ENCODE data around the gene C11orf86. TPM values are rescaled to one million over a fixed set of nuclear protein-coding genes. Genes with fewer than 3 reads are reported as not detected.

The C11orf86 gene
- total and polyA plus RNA-seq, 2 donors (not counting 3 experiments of a cell fraction or from before 2014, with no cell fraction given) = not detected

DNA sequence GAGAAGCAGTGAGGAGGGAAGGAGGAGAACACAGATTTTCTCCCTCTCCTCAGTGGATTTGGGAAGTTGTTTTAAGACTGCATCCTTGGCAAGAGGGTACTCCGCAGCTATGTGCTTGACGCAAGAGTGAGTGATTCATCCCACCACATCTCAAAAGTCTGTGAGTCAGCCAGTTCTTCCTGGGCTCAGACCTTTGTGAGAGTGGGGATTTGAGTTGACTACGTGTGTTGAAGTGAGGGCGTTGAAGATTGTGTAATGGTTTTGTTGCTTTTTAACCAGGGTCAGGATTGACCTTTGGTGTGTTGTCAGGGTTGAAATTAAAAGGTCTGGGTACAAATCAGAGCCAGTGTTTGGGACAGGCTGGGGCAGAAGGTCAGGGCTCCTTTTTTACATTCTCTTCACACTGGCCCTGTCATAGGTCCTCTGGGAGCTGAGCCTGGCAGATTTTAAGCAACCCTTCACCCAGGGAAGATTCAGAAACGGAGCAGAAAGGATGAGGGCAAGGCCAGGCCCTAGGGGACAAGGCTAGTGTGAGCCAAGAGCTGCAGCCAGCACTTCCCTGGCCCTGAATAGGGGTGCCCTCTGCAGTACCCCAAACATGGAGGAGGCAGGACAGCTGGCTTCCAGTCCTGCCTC, 4.2 kb upstream of the C11orf86 start:
- peak; percentile 86 for FAIRE-seq
- peak overlapping the region; percentile 14 for H2AFZ ChIP-seq (ENCODE audit: low read depth, low read length)
- no peak overlapping the region for H3K4me2 ChIP-seq (ENCODE audit: insufficient read depth, low read length)
- CTCF ChIA-PET = interaction anchor here (1.7 kb wide), 1 partner anchor 12 kb away, joined by 4 read pairs; the partner anchor contains the start of gene PC
- no peaks in the 10 kb centered on the region for H3K27me3 ChIP-seq (ENCODE audit: control insufficient read depth in 2 of 2, insufficient read depth in 2 of 2, low read length in 2 of 2)
- no peak overlapping the region for H3K4me3 ChIP-seq (replicated peaks in 1 of 3; ENCODE audit: insufficient read depth in 1 of 3, low read depth in 1 of 3, low read length in 3 of 3)
- no peaks in the 10 kb centered on the region for H3K9me3 ChIP-seq (replicated peaks; ENCODE audit: control insufficient read depth, insufficient read depth, low read length)
- intact Hi-C loops (cut with micrococcal nuclease) (no loop called here), dilution Hi-C loops (cut with MboI; ENCODE audit: extremely low pct_ligation_motif_present, low sequenced_read_pairs) (no loop called here)
- peak; percentile 97 for TF ChIP-seq FOS (IDR thresholded peaks at IDR 0.05; ENCODE audit: borderline replicate concordance, insufficient read depth, low read length)
- no peak for TF ChIP-seq MYC (IDR thresholded peaks at IDR 0.05; ENCODE audit: low read depth, low read length)
- TF ChIP-seq JUN (IDR thresholded peaks at IDR 0.05; ENCODE audit: borderline replicate concordance, insufficient read depth, insufficient read length, low read depth) = peak; percentile 83
- TF ChIP-seq POLR2AphosphoS5 (IDR thresholded peaks at IDR 0.05; ENCODE audit: insufficient read depth, low read depth, low read length) = peak; percentile 54
- peak overlapping the region; percentile 69 for H3K27ac ChIP-seq (ENCODE audit: insufficient read depth, low read depth, low read length)
- H3K9me1 ChIP-seq (replicated peaks; ENCODE audit: control insufficient read depth, extremely low read depth, insufficient read depth, low read length) = no peaks in the 10 kb centered on the region
- peak; percentile 74 for DNase-seq (ENCODE audit: low read depth, low spot score)
- peaks cover 26% of the 10 kb centered on the region for H3K4me1 ChIP-seq (ENCODE audit: control insufficient read depth, extremely low read depth, insufficient read depth, low read length)
- TSS peak; percentile 94 for BruUV-seq (replicated peaks)
- POLR2A ChIA-PET = no interaction called here
- H3K9ac ChIP-seq (replicated peaks; ENCODE audit: extremely low read depth, insufficient read depth, low read length) = peak overlapping the region; percentile 22
- no peaks in the 10 kb centered on the region for H4K20me1 ChIP-seq (replicated peaks; ENCODE audit: control insufficient read depth, extremely low read depth, insufficient read depth, low read length)
- no peaks in the 10 kb centered on the region for H3K36me3 ChIP-seq (ENCODE audit: control insufficient read depth in 2 of 2, extremely low read depth in 1 of 2, insufficient read depth in 2 of 2, low read length in 2 of 2)
- no peaks in the 10 kb centered on the region for H3K79me2 ChIP-seq (ENCODE audit: control insufficient read depth, insufficient read depth, low read length)

DNA sequence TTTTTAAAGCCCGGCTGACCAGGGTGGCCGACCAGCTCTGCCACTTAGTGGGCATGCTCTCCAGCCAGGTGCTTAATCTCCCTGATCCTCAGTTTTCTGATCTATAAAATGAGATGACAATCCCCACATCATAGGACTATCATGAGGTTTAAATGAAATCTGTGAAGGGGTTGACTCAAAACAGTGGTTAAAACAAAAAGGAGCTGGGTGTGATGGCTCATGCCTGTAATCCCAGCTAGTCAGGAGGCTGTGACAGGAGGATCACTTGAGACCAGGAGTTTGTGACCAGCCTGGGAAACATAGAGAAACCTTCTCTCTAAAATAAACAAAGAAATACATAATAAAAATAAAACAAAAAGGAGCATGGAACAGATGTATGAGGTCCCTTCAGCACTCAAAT, 3.6 kb upstream of the C11orf86 start:
- Histone ChIP-seq H3K4me3 (replicated peaks in 1 of 3; ENCODE audit: insufficient read depth in 1 of 3, low read depth in 1 of 3, low read length in 3 of 3) (no peak overlapping the region), H3K27me3 (ENCODE audit: control insufficient read depth in 2 of 2, insufficient read depth in 2 of 2, low read length in 2 of 2) (no peaks in the 10 kb centered on the region), H3K9ac (replicated peaks; ENCODE audit: extremely low read depth, insufficient read depth, low read length) (peak overlapping the region; percentile 22), H3K4me2 (ENCODE audit: insufficient read depth, low read length) (no peak overlapping the region), H2AFZ (ENCODE audit: low read depth, low read length) (no peak overlapping the region), H3K9me3 (replicated peaks; ENCODE audit: control insufficient read depth, insufficient read depth, low read length) (no peaks in the 10 kb centered on the region), H3K79me2 (ENCODE audit: control insufficient read depth, insufficient read depth, low read length) (no peaks in the 10 kb centered on the region), H3K9me1 (replicated peaks; ENCODE audit: control insufficient read depth, extremely low read depth, insufficient read depth, low read length) (no peaks in the 10 kb centered on the region), H3K36me3 (ENCODE audit: control insufficient read depth in 2 of 2, extremely low read depth in 1 of 2, insufficient read depth in 2 of 2, low read length in 2 of 2) (no peaks in the 10 kb centered on the region), H3K27ac (ENCODE audit: insufficient read depth, low read depth, low read length) (peak overlapping the region; percentile 69), H4K20me1 (replicated peaks; ENCODE audit: control insufficient read depth, extremely low read depth, insufficient read depth, low read length) (no peaks in the 10 kb centered on the region), H3K4me1 (ENCODE audit: control insufficient read depth, extremely low read depth, insufficient read depth, low read length) (peaks cover 26% of the 10 kb centered on the region)
- intact Hi-C loops (cut with micrococcal nuclease) = no loop called here
- dilution Hi-C loops (cut with MboI; ENCODE audit: extremely low pct_ligation_motif_present, low sequenced_read_pairs) = no loop called here
- POLR2A ChIA-PET = no interaction called here
- no peak for TF ChIP-seq JUN (IDR thresholded peaks at IDR 0.05; ENCODE audit: borderline replicate concordance, insufficient read depth, insufficient read length, low read depth)
- no peak for TF ChIP-seq POLR2AphosphoS5 (IDR thresholded peaks at IDR 0.05; ENCODE audit: insufficient read depth, low read depth, low read length)
- no peak for TF ChIP-seq MAX (IDR thresholded peaks at IDR 0.05; ENCODE audit: insufficient read depth, insufficient read length)
- TF ChIP-seq, protein P1, sequence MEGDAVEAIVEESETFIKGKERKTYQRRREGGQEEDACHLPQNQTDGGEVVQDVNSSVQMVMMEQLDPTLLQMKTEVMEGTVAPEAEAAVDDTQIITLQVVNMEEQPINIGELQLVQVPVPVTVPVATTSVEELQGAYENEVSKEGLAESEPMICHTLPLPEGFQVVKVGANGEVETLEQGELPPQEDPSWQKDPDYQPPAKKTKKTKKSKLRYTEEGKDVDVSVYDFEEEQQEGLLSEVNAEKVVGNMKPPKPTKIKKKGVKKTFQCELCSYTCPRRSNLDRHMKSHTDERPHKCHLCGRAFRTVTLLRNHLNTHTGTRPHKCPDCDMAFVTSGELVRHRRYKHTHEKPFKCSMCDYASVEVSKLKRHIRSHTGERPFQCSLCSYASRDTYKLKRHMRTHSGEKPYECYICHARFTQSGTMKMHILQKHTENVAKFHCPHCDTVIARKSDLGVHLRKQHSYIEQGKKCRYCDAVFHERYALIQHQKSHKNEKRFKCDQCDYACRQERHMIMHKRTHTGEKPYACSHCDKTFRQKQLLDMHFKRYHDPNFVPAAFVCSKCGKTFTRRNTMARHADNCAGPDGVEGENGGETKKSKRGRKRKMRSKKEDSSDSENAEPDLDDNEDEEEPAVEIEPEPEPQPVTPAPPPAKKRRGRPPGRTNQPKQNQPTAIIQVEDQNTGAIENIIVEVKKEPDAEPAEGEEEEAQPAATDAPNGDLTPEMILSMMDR (IDR thresholded peaks at IDR 0.05; ENCODE audit: extremely low read depth in 1 of 2, insufficient read depth in 1 of 2, low read depth in 1 of 2, low read length in 2 of 2) = no peak
- TF ChIP-seq MYC (IDR thresholded peaks at IDR 0.05; ENCODE audit: low read depth, low read length) = no peak
- no peak for TF ChIP-seq POLR2A (IDR thresholded peaks at IDR 0.05; ENCODE audit: low read depth, low read length)
- no peak for TF ChIP-seq GATA2 (IDR thresholded peaks at IDR 0.05; ENCODE audit: insufficient read depth, insufficient read length, low read depth, low read length)
- no peak for TF ChIP-seq FOS (IDR thresholded peaks at IDR 0.05; ENCODE audit: borderline replicate concordance, insufficient read depth, low read length)
- TF ChIP-seq EZH2 (IDR thresholded peaks at IDR 0.05; ENCODE audit: borderline replicate concordance, low read depth, low read length, severe bottlenecking) = no peak
- DNase-seq (ENCODE audit: low read depth, low spot score) (no peak), FAIRE-seq (no peak)
- BruUV-seq (replicated peaks) = no TSS peak
- CTCF ChIA-PET = interaction anchor here (0.9 to 1.7 kb wide), 2 partner anchors 13 to 43 kb away, joined by 3 to 4 read pairs; partner anchors contain the start of gene PC
